ENCODE measurements around the gene GPR27.

The GPR27 gene, protein sequence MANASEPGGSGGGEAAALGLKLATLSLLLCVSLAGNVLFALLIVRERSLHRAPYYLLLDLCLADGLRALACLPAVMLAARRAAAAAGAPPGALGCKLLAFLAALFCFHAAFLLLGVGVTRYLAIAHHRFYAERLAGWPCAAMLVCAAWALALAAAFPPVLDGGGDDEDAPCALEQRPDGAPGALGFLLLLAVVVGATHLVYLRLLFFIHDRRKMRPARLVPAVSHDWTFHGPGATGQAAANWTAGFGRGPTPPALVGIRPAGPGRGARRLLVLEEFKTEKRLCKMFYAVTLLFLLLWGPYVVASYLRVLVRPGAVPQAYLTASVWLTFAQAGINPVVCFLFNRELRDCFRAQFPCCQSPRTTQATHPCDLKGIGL

GRCh38 chr3:71753701-71754609, at the start of gene GPR27:
GPR27 (plus strand) TSS chr3:71753855; CDS start chr3:71754050, 195 bp downstream.
- DNase-seq = no peak

- DNase-seq = no peak
Measured at GRCh38 chr3:71704915-71705314, 48.7 kb upstream of the GPR27 start.

- no peak for DNase-seq
Measured at GRCh38 chr3:71705681-71706080, 48.0 kb upstream of the GPR27 start.

- DNase-seq = no peak
Measured at GRCh38 chr3:71707595-71707994, 46.1 kb upstream of the GPR27 start.

DNA sequence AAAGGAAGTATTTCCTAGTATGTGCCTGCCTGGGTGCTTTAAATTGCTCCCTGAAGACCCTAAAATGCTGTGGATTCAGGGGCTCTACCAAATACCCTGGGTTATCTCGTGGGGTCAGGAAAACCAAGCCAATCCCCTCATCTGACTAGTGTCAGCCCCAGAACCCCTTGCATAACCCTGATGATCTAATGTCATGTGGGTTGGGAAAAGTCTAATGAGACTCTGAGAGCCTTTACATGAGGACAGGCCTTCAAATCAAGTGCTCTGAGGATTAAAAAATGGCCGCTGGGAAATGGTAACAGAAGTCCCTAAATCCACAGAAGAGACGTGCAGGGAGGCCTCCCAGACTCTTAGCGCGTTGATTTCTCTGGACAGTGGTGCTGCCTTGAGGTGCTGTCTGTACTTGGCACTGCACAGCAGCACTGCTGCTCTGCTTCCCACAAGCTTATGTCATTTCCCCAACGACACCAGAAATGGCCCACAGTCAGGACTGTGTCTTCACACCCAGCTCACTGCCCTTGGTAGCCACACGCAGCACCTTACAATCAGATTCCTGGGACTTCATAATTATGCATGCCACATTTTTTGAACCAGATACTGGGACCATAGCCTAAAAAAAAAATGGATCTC, 45.1 kb upstream of the GPR27 start:
- DNase-seq = peak; percentile 23

GRCh38 chr3:71709908-71710511, 43.6 kb upstream of the GPR27 start:
- DNase-seq = no peak

DNA sequence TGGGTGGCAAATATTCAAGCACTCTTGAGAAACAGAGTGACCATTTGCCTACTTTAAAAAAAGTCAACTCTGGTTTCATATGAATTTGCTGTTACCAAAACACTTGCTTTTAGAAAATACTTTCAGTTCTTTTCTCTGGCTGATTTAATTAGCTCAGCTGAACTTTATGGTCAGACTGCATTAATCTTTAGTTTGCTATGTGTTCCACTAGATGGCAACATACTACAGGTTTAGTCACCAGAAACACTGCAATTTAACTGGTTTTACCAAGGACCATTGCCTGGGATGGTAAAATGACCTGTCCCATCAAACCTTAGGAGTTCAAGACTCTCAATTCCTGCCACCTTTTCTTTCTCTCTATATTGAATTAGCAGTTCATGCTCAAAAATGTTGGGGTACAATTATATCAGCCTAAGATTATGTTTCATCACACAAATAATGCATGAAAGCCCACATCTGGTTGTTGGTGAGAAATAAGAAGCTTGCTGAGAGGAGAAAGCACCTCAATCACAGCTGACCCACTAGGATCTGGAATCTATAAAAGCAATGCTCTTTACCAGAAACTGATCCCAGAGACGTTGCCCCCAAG, 42.7 kb upstream of the GPR27 start:
- peak; percentile 65 for DNase-seq

- no peak for DNase-seq
Measured at GRCh38 chr3:71713041-71713440, 40.6 kb upstream of the GPR27 start.

DNA sequence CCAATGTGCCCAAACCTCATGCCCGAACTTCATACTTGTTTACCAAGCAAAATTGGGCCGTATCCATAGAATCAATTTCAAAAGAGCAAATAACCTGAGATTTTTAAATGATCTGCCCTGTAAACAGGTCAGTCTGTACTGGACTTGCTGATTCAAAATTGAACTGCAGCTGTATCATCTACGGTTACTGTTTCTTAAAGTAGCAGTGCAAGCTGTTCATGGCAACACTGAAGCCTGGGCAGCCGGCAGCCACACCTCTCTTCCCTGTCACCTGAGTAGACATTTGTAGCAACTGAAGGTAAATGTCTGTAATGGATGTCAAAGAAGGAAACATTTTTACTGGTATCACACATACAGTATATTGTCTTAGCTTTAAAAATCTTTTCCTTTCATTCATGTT, 39.1 kb upstream of the GPR27 start:
- DNase-seq = no peak

- DNase-seq = no peak
Measured at GRCh38 chr3:71718072-71718471, 35.6 kb upstream of the GPR27 start.

- no peak for DNase-seq
Measured at GRCh38 chr3:71721002-71721401, 32.7 kb upstream of the GPR27 start.

GRCh38 chr3:71721651-71722157, 32.0 kb upstream of the GPR27 start:
- no peak for DNase-seq

- DNase-seq = no peak
Measured at GRCh38 chr3:71722693-71723092, 31.0 kb upstream of the GPR27 start.

GRCh38 chr3:71723452-71724170, 30.0 kb upstream of the GPR27 start:
- DNase-seq = no peak

DNA sequence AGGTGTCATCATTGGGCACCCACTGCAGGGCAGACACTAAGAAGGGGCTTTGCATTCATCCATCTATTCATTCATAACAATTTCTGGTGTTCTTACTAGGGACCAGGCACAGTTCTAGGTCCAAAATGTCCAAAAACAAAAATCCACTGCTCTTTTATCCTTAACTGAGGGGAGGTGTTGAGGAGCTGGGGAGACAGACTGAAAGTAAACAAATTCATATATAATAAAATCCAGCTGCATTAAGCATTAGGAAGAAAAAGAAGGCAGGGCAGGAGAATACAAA, 29.5 kb upstream of the GPR27 start:
- no peak for DNase-seq

- peak; percentile 24 for DNase-seq
Measured at GRCh38 chr3:71724584-71725270, 28.9 kb upstream of the GPR27 start.

DNA sequence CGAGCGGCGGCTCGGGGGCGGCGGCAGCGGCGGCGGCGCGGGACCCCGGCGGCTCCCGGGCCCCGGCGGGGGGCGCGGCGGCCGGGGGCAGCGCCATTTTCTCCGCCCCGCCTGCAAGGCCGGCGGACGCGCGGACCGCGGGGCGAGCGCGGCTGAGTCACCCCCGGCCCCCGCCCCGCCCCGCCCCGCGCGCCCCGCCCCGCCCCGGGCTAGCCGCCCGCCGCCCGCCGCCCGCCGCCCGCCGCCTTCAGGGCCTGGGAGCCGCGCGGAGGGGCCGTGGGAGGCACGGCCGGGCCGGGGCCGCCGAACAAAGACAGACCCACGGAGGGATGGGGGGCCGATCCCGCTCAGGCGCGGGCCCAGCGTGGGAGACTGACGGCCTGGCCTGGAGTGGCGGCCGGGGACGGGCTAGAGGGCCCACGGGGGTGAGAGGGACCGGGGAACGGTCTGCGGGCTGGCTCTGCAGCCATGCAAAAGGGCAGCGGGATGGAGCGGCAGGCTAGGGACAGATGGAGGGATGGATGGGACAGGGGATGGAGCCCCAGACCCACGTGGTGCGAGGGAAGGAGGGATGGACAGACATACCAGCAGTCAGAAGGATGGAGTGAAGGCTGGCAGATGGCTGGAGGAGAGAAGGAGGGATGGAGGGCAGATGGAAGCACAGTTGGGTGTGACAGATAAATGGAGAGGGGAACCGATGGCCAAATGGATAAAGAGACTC, 28.2 kb upstream of the GPR27 start, which contains the start of gene EIF4E3:
Gene EIF4E3, minus strand, starts transcription at position 132 of the 721 bp plus-strand sequence. Its CDS starts 35 bp downstream, at position 97.
- DNase-seq = peak; percentile 46

GRCh38 chr3:71726146-71726545, 27.5 kb upstream of the GPR27 start:
- no peak for DNase-seq

GRCh38 chr3:71728632-71729342, 24.9 kb upstream of the GPR27 start:
- no peak for DNase-seq

DNA sequence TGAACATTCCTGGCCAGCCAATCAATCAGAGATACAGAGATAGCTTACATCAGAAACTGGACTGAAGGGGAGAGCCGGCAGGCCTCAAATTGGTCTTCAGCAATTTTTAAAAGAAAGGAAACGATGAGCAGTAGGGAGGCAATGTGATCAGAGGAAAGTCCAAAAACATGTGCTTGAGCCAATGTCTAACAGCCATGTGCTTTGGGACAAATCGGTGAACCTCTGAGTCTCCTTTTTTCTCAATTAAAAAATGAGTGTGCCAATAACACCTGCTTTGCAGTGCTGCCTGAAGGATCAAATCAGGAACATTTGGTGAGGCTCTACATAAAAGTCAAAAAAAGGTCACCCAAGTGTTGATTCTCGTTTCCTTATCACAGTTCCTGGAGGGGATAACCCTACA, 21.0 kb upstream of the GPR27 start:
- no peak for DNase-seq
